ENCODE measurements around the gene S100A9. TPM values are rescaled to one million over a fixed set of nuclear protein-coding genes. Genes with fewer than 3 reads are reported as not detected.

The S100A9 gene
- total and polyA plus RNA-seq, 2 of the 4 experiments (the other 2 are of a cell fraction): not detected

DNA sequence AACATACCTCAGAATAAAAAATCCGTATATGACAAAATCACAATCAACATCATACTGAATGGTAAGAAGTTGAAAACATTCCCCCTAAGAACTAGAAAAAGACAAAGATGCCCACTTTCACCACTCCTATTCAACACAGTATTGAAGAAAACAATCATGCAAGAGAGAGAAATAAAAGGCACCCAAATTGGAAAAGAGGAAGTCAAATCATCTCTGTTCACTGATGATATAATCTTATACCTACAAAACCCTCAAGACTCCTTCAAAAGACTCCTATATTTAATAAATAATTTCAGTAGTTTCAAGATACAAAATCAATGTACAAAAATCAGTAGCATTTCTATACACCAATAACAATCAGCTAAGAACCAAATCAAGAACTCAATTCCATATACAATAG is 23.8 kb upstream of the S100A9 start:
- ATAC-seq (ENCODE audit: low read depth): no peak
- TF ChIP-seq RAD21 (IDR thresholded peaks at IDR 0.05; ENCODE audit: low read length) (no peak), FOS (IDR thresholded peaks at IDR 0.05; ENCODE audit: low read depth, low read length) (no peak), MXI1 (IDR thresholded peaks at IDR 0.05; ENCODE audit: borderline replicate concordance, low read depth, low read length) (no peak), CHD1 (IDR thresholded peaks at IDR 0.05; ENCODE audit: low read depth, low read length) (no peak)

More for the DNA sequence above, 23.8 kb upstream of the S100A9 start:
- no CpG with 5 or more reads among the region's 1 CpG for WGBS, 2 experiments (ENCODE audit: extremely low coverage in 2 of 2, insufficient read length in 1 of 2)
- Histone ChIP-seq H3K14ac (replicated peaks; ENCODE audit: low read depth, low read length) (no peak overlapping the region), H3K56ac (ENCODE audit: extremely low read depth, insufficient read depth, low read length) (no peak overlapping the region), H3K27ac (ENCODE audit: insufficient read depth, low read length) (no peak overlapping the region), H2BK5ac (ENCODE audit: low read depth, low read length, poor library complexity, severe bottlenecking) (no peak overlapping the region), H3K79me1 (ENCODE audit: low read depth in 1 of 2, low read length in 2 of 2) (no peaks in the 10 kb centered on the region), H3K9ac (ENCODE audit: low read depth, low read length) (no peak overlapping the region), H3K9me3 (ENCODE audit: control insufficient read depth, insufficient read depth, low read length) (no peaks in the 10 kb centered on the region), H3K4me2 (ENCODE audit: low read depth, low read length) (no peak overlapping the region), H2BK15ac (ENCODE audit: low read depth, low read length) (no peak overlapping the region), H3K4me1 (ENCODE audit: control insufficient read depth, insufficient read depth, low read length) (no peaks in the 10 kb centered on the region), H2AFZ (replicated peaks; ENCODE audit: low read length, poor library complexity) (no peak overlapping the region), H3K36me3 (ENCODE audit: control insufficient read depth, insufficient read depth, low read length) (no peaks in the 10 kb centered on the region), H3K27me3 (ENCODE audit: control insufficient read depth, insufficient read depth, low read length) (no peaks in the 10 kb centered on the region), H2AK5ac (ENCODE audit: low read depth, low read length) (no peak overlapping the region), H2BK20ac (ENCODE audit: low read depth, low read length) (no peak overlapping the region), H4K91ac (ENCODE audit: insufficient read depth, low read depth, low read length) (no peak overlapping the region), H4K8ac (ENCODE audit: low read depth in 2 of 2, low read length in 2 of 2) (no peak overlapping the region), H4K5ac (ENCODE audit: low read depth, low read length) (no peak overlapping the region), H2BK120ac (ENCODE audit: low read depth, low read length) (no peak overlapping the region), H4K20me1 (ENCODE audit: insufficient read depth, low read length) (no peaks in the 10 kb centered on the region), H3K9me1 (ENCODE audit: insufficient read depth, low read length) (no peaks in the 10 kb centered on the region), H3K4ac (ENCODE audit: low read depth, low read length) (no peak overlapping the region), H2AK9ac (replicated peaks; ENCODE audit: low read depth, low read length, poor library complexity) (no peak overlapping the region), H3K4me3 (ENCODE audit: insufficient read depth, low read depth, low read length) (no peak overlapping the region), H3K23ac (ENCODE audit: low read depth, low read length) (no peak overlapping the region), H3K18ac (ENCODE audit: low read depth, low read length) (no peak overlapping the region)
- ChIA-PET POLR2A (ENCODE audit: unreplicated experiment) (no interaction called here), CTCF (no interaction called here)
- no TSS peak for BruUV-seq (replicated peaks)
- dilution Hi-C loops (cut with HindIII; ENCODE audit: low sequenced_read_pairs, unreplicated experiment) (no loop called here), in situ Hi-C loops (cut with MboI; ENCODE audit: low sequenced_read_pairs) (no loop called here), intact Hi-C loops (cut with micrococcal nuclease) (no loop called here)
- no peak for DNase-seq
